Lung (tissue), 12 donors: ENCODE data around the gene MAPK6. TPM values are rescaled to one million over a fixed set of nuclear protein-coding genes. Genes with fewer than 3 reads are reported as not detected.
"Not testable (repeated sequence)": the region's sequence is repeated elsewhere in the genome, so short reads cannot be mapped to it uniquely, and the experiment has no call there.

Source experiments
- ATAC-seq: fragments of 200-7000 bp; cut with Tn5 transposase; one replicate; pipeline ENCODE4 v1.9.1; 2020; ENCODE audit warnings: moderate number of reproducible peaks; ENCODE audit not compliant: insufficient read depth, low FRiP score
- DNase-seq, 3 donors: peaks; one replicate each; pipeline ENCODE4 v3.0.0-alpha.2; 2013 to 2017
- H3K27ac ChIP-seq, 2 donors: one replicate each; pipeline ENCODE4 v1.5.1; 2013; ENCODE audit warnings: mild to moderate bottlenecking in 2 of 2, moderate library complexity in 2 of 2, control low read depth in 1 of 2, inconsistent platforms in 1 of 2, low read depth in 1 of 2, low read length in 1 of 2
- H3K27me3 ChIP-seq, 3 donors: one replicate each; pipeline ENCODE4 v1.5.1; 2013; ENCODE audit warnings: low read length in 2 of 3; ENCODE audit not compliant: control insufficient read depth in 3 of 3, insufficient read depth in 3 of 3
- H3K36me3 ChIP-seq, 4 donors: one replicate each; pipeline ENCODE4 v1.5.1; 2013; ENCODE audit warnings: low read length in 4 of 4, mild to moderate bottlenecking in 1 of 4, moderate library complexity in 1 of 4; ENCODE audit not compliant: control insufficient read depth in 4 of 4, insufficient read depth in 4 of 4
- H3K4me1 ChIP-seq, 5 donors: one replicate each; pipeline ENCODE4 v1.5.1; 2013; ENCODE audit warnings: low read length in 5 of 5, mild to moderate bottlenecking in 2 of 5, moderate library complexity in 1 of 5; ENCODE audit not compliant: control insufficient read depth in 5 of 5, insufficient read depth in 5 of 5
- H3K4me3 ChIP-seq: one replicate; pipeline ENCODE4 v1.5.1; 2013; ENCODE audit warnings: mild to moderate bottlenecking, control low read depth, moderate library complexity
- H3K9ac ChIP-seq, 2 donors: one replicate each; pipeline ENCODE4 v1.5.1; 2013; ENCODE audit warnings: low read length in 2 of 2, control low read depth in 1 of 2; ENCODE audit not compliant: insufficient read depth in 1 of 2
- H3K9me3 ChIP-seq, 4 donors: one replicate each; pipeline ENCODE4 v1.5.1; 2013; ENCODE audit warnings: low read length in 3 of 4, mild to moderate bottlenecking in 1 of 4, moderate library complexity in 1 of 4; ENCODE audit not compliant: control insufficient read depth in 4 of 4, insufficient read depth in 3 of 4
- WGBS, 2 donors: extraction: QIAGEN DNeasy Blood & Tissue Kit; methylation state at CpG; one replicate each; pipeline ENCODE4 v1.1.7; 2013; 5-methylcytosine and 5-hydroxymethylcytosine counted together
- polyA plus RNA-seq, 2 donors: library from polyadenylated mRNA; stranded (reverse); fragments of 200-250 nt; gene quantifications; one replicate each; pipeline ENCODE4 v1.2.1, GENCODE V29; 2013
- total RNA-seq, 2 donors: library from RNA; depleted of rRNA in 1 of 2; stranded (reverse); fragments of >200 nt in 1 of 2; gene quantifications; one replicate each; pipeline ENCODE4 v1.2.1, GENCODE V29; 2014 to 2021
- TF ChIP-seq, protein P1 (sequence below): IDR thresholded peaks from 2 replicates; pipeline ENCODE4 v1.5.1; 2012; ENCODE audit warnings: mild to moderate bottlenecking; ENCODE audit errors: control extremely low read depth, extremely low read depth
- donor health status: control.
- donor health status: control.
- donor health status: Bipolar disorder and iron deficiency.
- donor health status: healthy.
- donor health status: DM: yes; HTN: yes; CAD: no.

Gene MAPK6
- total and polyA plus RNA-seq, 4 donors: 5.4 to 39.8 (median 24.6) TPM

DNA sequence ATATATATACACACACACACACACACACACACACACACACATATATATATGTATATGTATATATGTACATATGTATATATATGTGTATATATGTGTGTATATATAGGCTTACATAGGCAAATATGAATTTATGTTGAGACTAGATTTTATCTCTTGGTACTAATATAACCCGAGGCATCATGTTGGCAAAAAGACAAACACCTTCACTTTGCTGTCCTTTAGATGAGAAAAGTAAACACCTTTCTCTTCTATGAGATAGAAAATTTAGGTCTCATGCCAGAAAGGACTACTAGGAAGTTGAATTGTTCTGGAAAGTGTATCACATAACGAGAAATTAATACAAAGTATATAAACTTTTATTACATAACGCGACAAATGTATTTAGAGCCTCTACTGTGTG, 27.9 kb upstream of the MAPK6 start:
- TF ChIP-seq, protein P1, sequence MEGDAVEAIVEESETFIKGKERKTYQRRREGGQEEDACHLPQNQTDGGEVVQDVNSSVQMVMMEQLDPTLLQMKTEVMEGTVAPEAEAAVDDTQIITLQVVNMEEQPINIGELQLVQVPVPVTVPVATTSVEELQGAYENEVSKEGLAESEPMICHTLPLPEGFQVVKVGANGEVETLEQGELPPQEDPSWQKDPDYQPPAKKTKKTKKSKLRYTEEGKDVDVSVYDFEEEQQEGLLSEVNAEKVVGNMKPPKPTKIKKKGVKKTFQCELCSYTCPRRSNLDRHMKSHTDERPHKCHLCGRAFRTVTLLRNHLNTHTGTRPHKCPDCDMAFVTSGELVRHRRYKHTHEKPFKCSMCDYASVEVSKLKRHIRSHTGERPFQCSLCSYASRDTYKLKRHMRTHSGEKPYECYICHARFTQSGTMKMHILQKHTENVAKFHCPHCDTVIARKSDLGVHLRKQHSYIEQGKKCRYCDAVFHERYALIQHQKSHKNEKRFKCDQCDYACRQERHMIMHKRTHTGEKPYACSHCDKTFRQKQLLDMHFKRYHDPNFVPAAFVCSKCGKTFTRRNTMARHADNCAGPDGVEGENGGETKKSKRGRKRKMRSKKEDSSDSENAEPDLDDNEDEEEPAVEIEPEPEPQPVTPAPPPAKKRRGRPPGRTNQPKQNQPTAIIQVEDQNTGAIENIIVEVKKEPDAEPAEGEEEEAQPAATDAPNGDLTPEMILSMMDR: no peak
- no peaks in the 10 kb centered on the region for H3K27me3 ChIP-seq
- H3K9me3 ChIP-seq: no peaks in the 10 kb centered on the region
- DNase-seq (no peak), ATAC-seq (no peak)
- no peaks in the 10 kb centered on the region for H3K36me3 ChIP-seq
- H3K27ac ChIP-seq: no peak overlapping the region
- 84 to 87% methylated on average over 4 of the region's 4 CpGs for WGBS, 2 donors
- no peak overlapping the region for H3K4me3 ChIP-seq
- H3K4me1 ChIP-seq: peaks cover 0 to 3% (median 0%) of the 10 kb centered on the region in 5 donors
- H3K9ac ChIP-seq: no peak overlapping the region

DNA sequence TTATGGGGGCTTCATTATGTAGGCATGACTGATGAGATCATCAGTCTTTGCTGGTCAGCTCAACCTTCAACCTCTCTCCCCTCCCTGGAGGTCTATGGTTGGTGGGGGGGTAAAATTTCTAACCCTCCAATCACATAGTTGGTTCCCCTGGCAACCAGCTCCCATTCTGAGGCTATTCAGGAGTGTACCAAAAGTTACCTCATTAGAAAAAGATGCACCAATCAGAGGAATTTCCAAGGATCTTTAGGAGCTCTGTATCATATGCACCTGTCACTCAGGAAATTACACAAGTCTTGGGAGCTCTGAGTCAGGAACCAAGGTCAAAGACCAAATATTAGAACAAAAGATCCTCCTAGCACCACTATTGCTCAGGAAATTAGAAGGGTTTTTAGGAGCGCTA, 26.1 kb upstream of the MAPK6 start:
- Histone ChIP-seq H3K27ac (no peak overlapping the region), H3K9ac (no peak overlapping the region), H3K36me3 (no peaks in the 10 kb centered on the region), H3K4me3 (no peak overlapping the region), H3K27me3 (no peaks in the 10 kb centered on the region), H3K9me3 (no peaks in the 10 kb centered on the region), H3K4me1 (peaks cover 0 to 3% (median 0%) of the 10 kb centered on the region in 5 donors)
- ATAC-seq: no peak
- TF ChIP-seq, protein P1: no peak
- WGBS, 2 donors: 88 to 89% methylated on average over 1 of the region's 1 CpG
- no peak for DNase-seq

DNA sequence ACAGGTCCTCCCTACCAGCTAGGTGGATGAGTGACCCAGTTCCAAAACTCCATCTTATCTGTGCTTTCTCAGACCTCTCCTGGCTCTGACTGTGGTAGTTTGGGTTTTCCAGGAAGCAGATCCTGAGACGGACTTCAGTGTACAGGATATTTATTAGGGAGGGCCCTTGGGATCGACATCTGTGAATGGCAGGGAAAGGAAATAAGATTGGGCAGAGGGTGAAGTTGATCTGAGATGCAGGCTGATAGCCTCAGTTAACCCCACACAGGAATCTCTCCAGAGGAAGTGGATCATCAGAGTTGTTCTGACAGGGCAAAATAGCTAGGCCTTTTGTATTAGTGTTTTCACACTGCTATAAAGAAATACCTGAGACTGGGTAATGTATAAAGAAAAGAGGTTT, 16.7 kb upstream of the MAPK6 start:
- WGBS, 2 donors: 61 to 63% methylated on average over 2 of the region's 2 CpGs
- TF ChIP-seq, protein P1: no peak

DNA sequence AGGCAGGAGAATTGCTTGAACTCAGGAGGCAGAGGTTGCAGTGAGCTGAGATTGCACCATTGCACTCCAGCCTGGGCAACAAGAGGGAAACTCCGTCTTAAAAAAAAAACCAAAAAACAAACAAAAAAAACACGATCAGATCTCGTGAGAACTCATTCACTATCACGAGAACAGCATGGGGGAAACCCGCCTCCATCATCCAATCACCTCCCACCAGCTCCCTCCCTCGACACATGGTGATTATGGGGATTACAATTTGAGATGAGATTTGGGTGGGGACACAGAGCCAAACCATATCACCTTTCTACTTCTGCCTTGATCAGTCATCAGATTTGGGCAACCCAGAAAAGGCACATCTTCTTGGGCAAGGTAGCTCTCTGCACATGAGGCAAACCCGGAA, 15.9 kb upstream of the MAPK6 start:
- not testable (repeated sequence) for H3K27me3 ChIP-seq, H3K27ac ChIP-seq, H3K9ac ChIP-seq, ATAC-seq, DNase-seq, H3K36me3 ChIP-seq, H3K4me3 ChIP-seq, H3K9me3 ChIP-seq
- WGBS, 2 donors: 88 to 91% methylated on average over 7 of the region's 7 CpGs
- H3K4me1 ChIP-seq: peaks cover 0 to 10% (median 0%) of the 10 kb centered on the region in 5 donors

More for the DNA sequence above, 16.7 kb upstream of the MAPK6 start:
- Histone ChIP-seq H3K36me3 (no peaks in the 10 kb centered on the region), H3K27me3 (no peaks in the 10 kb centered on the region), H3K27ac (no peak overlapping the region), H3K9ac (no peak overlapping the region), H3K4me1 (peaks cover 0 to 10% (median 0%) of the 10 kb centered on the region in 5 donors), H3K9me3 (no peaks in the 10 kb centered on the region), H3K4me3 (no peak overlapping the region)
- no peak for ATAC-seq
- no peak for DNase-seq
